PFSK-1 (cell line): ENCODE measurements around the gene EPHA8.

Experiments used
- FOXP2 ChIP-seq: optimal IDR thresholded peaks from 2 replicates; pipeline ENCODE3; 2011; ENCODE audit warnings: borderline replicate concordance, control low read depth, inconsistent platforms; ENCODE audit not compliant: insufficient read depth; ENCODE audit errors: extremely low read length, extremely low read depth
- POLR2AphosphoS5 ChIP-seq: IDR thresholded peaks from 2 replicates; pipeline ENCODE4 v1.6.1; 2012; ENCODE audit warnings: low read depth, mild to moderate bottlenecking, control low read depth, low read length, moderate library complexity
- SIN3A ChIP-seq: IDR thresholded peaks from 2 replicates; pipeline ENCODE4 v1.6.1; 2012; ENCODE audit warnings: mild to moderate bottlenecking, low read length, moderate library complexity, borderline replicate concordance; ENCODE audit not compliant: insufficient read depth
- TAF1 ChIP-seq: IDR thresholded peaks from 2 replicates; pipeline ENCODE4 v1.6.1; 2012; ENCODE audit warnings: low read length, control low read depth, borderline replicate concordance; ENCODE audit not compliant: insufficient read depth
- TF ChIP-seq, protein P1 (sequence below), 2 experiments: IDR thresholded peaks; 2 replicates each; pipeline versions ENCODE4 v1.6.1 to v1.8.0; 2011 to 2012; ENCODE audit warnings: low read depth in 2 of 2, low read length in 2 of 2, control low read depth in 1 of 2, inconsistent platforms in 1 of 2, mild to moderate bottlenecking in 1 of 2, moderate library complexity in 1 of 2; ENCODE audit not compliant: insufficient read depth in 1 of 2

DNA sequence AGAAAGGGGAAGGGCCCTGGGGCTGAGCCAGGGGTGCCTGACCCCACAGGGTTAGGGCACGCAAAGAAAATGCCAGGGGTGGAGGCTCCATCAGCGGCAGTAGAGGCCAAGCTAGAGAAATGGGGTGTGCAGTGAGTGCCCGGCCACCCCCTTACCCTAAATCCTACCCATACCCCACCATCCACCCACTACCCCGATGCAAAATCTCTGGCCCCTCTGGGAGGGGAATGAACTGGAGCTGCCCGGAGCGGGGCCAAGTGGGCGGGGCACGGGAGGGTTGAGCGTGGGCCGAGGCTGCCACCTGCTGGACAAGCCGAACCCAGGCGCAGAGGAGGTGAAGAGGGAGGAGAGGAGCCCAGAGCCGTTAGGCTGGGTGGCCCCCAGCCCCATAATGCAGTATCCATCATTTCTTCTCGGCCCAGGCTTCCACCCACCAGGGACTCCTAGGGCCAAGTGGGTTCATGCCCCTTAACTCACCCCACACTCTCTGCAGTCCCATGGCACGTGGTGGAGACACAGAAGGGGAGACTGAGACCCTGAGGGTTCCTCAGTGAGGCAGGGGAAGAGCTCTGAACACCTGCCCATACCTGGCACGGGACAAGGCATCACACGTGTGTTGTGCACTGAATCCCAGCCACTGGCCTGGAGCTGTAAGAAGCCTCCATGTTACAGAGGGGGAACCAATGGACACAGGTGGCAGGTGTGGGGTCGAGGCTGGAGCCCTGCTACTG lies 78.8 kb downstream of the EPHA8 start:
- TF ChIP-seq TAF1 (no peak), SIN3A (no peak), POLR2AphosphoS5 (no peak), FOXP2 (peak; percentile 50)
- TF ChIP-seq, protein P1, sequence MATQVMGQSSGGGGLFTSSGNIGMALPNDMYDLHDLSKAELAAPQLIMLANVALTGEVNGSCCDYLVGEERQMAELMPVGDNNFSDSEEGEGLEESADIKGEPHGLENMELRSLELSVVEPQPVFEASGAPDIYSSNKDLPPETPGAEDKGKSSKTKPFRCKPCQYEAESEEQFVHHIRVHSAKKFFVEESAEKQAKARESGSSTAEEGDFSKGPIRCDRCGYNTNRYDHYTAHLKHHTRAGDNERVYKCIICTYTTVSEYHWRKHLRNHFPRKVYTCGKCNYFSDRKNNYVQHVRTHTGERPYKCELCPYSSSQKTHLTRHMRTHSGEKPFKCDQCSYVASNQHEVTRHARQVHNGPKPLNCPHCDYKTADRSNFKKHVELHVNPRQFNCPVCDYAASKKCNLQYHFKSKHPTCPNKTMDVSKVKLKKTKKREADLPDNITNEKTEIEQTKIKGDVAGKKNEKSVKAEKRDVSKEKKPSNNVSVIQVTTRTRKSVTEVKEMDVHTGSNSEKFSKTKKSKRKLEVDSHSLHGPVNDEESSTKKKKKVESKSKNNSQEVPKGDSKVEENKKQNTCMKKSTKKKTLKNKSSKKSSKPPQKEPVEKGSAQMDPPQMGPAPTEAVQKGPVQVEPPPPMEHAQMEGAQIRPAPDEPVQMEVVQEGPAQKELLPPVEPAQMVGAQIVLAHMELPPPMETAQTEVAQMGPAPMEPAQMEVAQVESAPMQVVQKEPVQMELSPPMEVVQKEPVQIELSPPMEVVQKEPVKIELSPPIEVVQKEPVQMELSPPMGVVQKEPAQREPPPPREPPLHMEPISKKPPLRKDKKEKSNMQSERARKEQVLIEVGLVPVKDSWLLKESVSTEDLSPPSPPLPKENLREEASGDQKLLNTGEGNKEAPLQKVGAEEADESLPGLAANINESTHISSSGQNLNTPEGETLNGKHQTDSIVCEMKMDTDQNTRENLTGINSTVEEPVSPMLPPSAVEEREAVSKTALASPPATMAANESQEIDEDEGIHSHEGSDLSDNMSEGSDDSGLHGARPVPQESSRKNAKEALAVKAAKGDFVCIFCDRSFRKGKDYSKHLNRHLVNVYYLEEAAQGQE (IDR thresholded peaks at IDR 0.05; ENCODE audit: insufficient read depth in 1 of 2, low read depth in 2 of 2, low read length in 2 of 2), result 0 out of 4 replicates have a peak, but pooled peaks of 1 of the 2 experiments have one; percentile 20
